SK-N-SH (cell line): ENCODE measurements around the gene PAPLN. TPM values are rescaled to one million over a fixed set of nuclear protein-coding genes. Genes with fewer than 3 reads are reported as not detected.

Experiments
- CTCF ChIA-PET: fragments of 300-600, 350-600 bp; formaldehyde crosslinking; extraction: SDS; loops from one replicate; lab custom pipeline; 2021; lab: Yijun Ruan, JAX
- POLR2A ChIA-PET: fragments of 350-600 bp; sonication (Branson Sonifier 250); formaldehyde crosslinking; extraction: SDS; loops from one replicate; lab custom pipeline; 2020; ENCODE audit warnings: antibody characterized with exemption, inconsistent platforms; lab: Yijun Ruan, JAX
- DNase-seq: peaks from one replicate; pipeline ENCODE4 v3.0.0; 2012
- H2AFZ ChIP-seq: fragments of 200-600 bp; sonication (generic); 2 replicates; pipeline ENCODE4 v1.8.1; 2016; ENCODE audit warnings: antibody characterized with exemption, mild to moderate bottlenecking, low read depth
- H3F3A ChIP-seq: fragments of 200-600 bp; sonication (generic); replicated peaks from 2 replicates; pipeline ENCODE3; 2016; ENCODE audit warnings: antibody characterized with exemption, mild to moderate bottlenecking; ENCODE audit not compliant: insufficient read depth
- H3K27ac ChIP-seq, 2 experiments: fragments of 200-500 bp in 1 of 2; fragments of 200-600 bp in 1 of 2; sonication (Bioruptor generic) in 1 of 2; sonication (generic), shearing (Covaris generic) in 1 of 2; 2 replicates each; pipeline versions ENCODE4 v1.5.1 to v1.6.1; 2014 to 2016; ENCODE audit warnings: low read depth in 2 of 2, inconsistent platforms in 1 of 2, low read length in 1 of 2, mild to moderate bottlenecking in 1 of 2, mixed read lengths in 1 of 2
- H3K27me3 ChIP-seq: fragments of 200-600 bp; sonication (generic), shearing (Covaris generic); 2 replicates; pipeline ENCODE4 v1.6.1; 2016; ENCODE audit warnings: mixed run types; ENCODE audit not compliant: insufficient read depth
- H3K36me3 ChIP-seq, 2 experiments: fragments of 200-500 bp in 1 of 2; fragments of 200-600 bp in 1 of 2; sonication (Bioruptor generic) in 1 of 2; sonication (generic) in 1 of 2; replicated peaks in 1 of 2; 2 replicates each; pipeline versions ENCODE3 to v1.5.1; 2014 to 2016; ENCODE audit warnings: low read length in 1 of 2, mild to moderate bottlenecking in 1 of 2; ENCODE audit not compliant: insufficient read depth in 2 of 2, control insufficient read depth in 1 of 2
- H3K4me1 ChIP-seq, 2 experiments: fragments of 200-500 bp in 1 of 2; fragments of 200-600 bp in 1 of 2; sonication (Bioruptor generic) in 1 of 2; sonication (generic), shearing (Covaris generic) in 1 of 2; 2 replicates each; pipeline versions ENCODE4 v1.5.1 to v1.6.1; 2014 to 2016; ENCODE audit warnings: low read depth in 1 of 2, low read length in 1 of 2, mixed run types in 1 of 2; ENCODE audit not compliant: insufficient read depth in 2 of 2, control insufficient read depth in 1 of 2
- H3K4me2 ChIP-seq: fragments of 200-600 bp; sonication (generic), shearing (Covaris generic); 2 replicates; pipeline ENCODE4 v1.6.1; 2017; ENCODE audit warnings: mixed run types
- H3K4me3 ChIP-seq, 2 experiments: fragments of 200-500 bp in 1 of 2; fragments of 200-600 bp in 1 of 2; sonication (Bioruptor generic) in 1 of 2; sonication (generic), shearing (Covaris generic) in 1 of 2; 2 replicates each; pipeline versions ENCODE4 v1.5.1 to v1.8.1; 2014 to 2016; ENCODE audit warnings: low read depth in 2 of 2, inconsistent platforms in 1 of 2, low read length in 1 of 2, mild to moderate bottlenecking in 1 of 2, mixed read lengths in 1 of 2, moderate library complexity in 1 of 2
- H3K79me2 ChIP-seq: fragments of 200-600 bp; sonication (generic); 2 replicates; pipeline ENCODE4 v1.8.1; 2017; ENCODE audit warnings: mild to moderate bottlenecking; ENCODE audit not compliant: insufficient read depth
- H3K9ac ChIP-seq: fragments of 200-600 bp; sonication (generic); 2 replicates; pipeline ENCODE4 v1.6.1; 2017; ENCODE audit warnings: mixed run types
- H3K9me2 ChIP-seq: fragments of 200-600 bp; sonication (generic); 2 replicates; pipeline ENCODE4 v1.6.1; 2017; ENCODE audit warnings: mixed run types
- H3K9me3 ChIP-seq: fragments of 200-600 bp; sonication (generic); 2 replicates; pipeline ENCODE4 v1.6.1; 2017; ENCODE audit warnings: mixed run types, mild to moderate bottlenecking, moderate library complexity
- H4K20me1 ChIP-seq: fragments of 200-600 bp; sonication (generic); 2 replicates; pipeline ENCODE4 v1.6.1; 2017; ENCODE audit warnings: mild to moderate bottlenecking, mixed run types; ENCODE audit not compliant: insufficient read depth
- FOSL2 ChIP-seq: IDR thresholded peaks from 2 replicates; pipeline ENCODE4 v1.4.0; 2012; ENCODE audit warnings: low read depth, mild to moderate bottlenecking, moderate library complexity, borderline replicate concordance
- FOXJ3 ChIP-seq: sonication (generic); formaldehyde crosslinking; IDR thresholded peaks from 2 replicates; pipeline ENCODE4 v1.5.1; 2020; ENCODE audit warnings: mild to moderate bottlenecking, missing genetic modification reagents
- GATA2 ChIP-seq: sonication (generic); formaldehyde crosslinking; IDR thresholded peaks from 2 replicates; pipeline ENCODE4 v1.5.0; 2020; ENCODE audit warnings: mild to moderate bottlenecking, missing genetic modification reagents
- JUND ChIP-seq: IDR thresholded peaks from 2 replicates; pipeline ENCODE4 v1.4.0; 2012
- MEF2A ChIP-seq: IDR thresholded peaks from 2 replicates; pipeline ENCODE4 v1.4.0; 2012; ENCODE audit warnings: low read depth, borderline replicate concordance
- RAD21 ChIP-seq: IDR thresholded peaks from 2 replicates; pipeline ENCODE4 v1.6.1; 2012; ENCODE audit warnings: mild to moderate bottlenecking, low read length
- RFX5 ChIP-seq: IDR thresholded peaks from 2 replicates; pipeline ENCODE4 v1.6.1; 2012; ENCODE audit warnings: mild to moderate bottlenecking, improper control_type of control experiment, low read length
- SIN3A ChIP-seq: IDR thresholded peaks from 2 replicates; pipeline ENCODE4 v1.6.1; 2012; ENCODE audit warnings: low read depth, mild to moderate bottlenecking, low read length, moderate library complexity, borderline replicate concordance
- TAF1 ChIP-seq: IDR thresholded peaks from 2 replicates; pipeline ENCODE4 v1.6.1; 2012; ENCODE audit warnings: low read depth, mild to moderate bottlenecking, low read length, moderate library complexity, borderline replicate concordance
- TCF12 ChIP-seq: IDR thresholded peaks from 2 replicates; pipeline ENCODE4 v1.4.0; 2012
- WGBS: methylation state at CpG from one replicate; pipeline ENCODE4 v1.1.6; 2017; ENCODE audit warnings: low lambda C conversion rate; 5-methylcytosine and 5-hydroxymethylcytosine counted together
- polyA plus RNA-seq, 3 experiments: library from polyadenylated mRNA; depleted of rRNA; stranded (reverse); fragments of >200 nt; gene quantifications; 2 replicates each; pipeline ENCODE4 v1.2.3, GENCODE V29; 2012
- TF ChIP-seq, protein P1 (sequence below): IDR thresholded peaks from 2 replicates; pipeline ENCODE4 v1.4.0; 2012; ENCODE audit warnings: low read depth
- TF ChIP-seq, protein P2 (sequence below): IDR thresholded peaks from 2 replicates; pipeline ENCODE4; 2012
- TF ChIP-seq, protein P3 (sequence below): IDR thresholded peaks from 2 replicates; pipeline ENCODE4 v1.4.0; 2012; ENCODE audit warnings: low read depth, borderline replicate concordance

The PAPLN gene
- polyA plus RNA-seq, 1 of the 3 experiments (the other 2 are of a cell fraction) = 0.13 TPM

DNA sequence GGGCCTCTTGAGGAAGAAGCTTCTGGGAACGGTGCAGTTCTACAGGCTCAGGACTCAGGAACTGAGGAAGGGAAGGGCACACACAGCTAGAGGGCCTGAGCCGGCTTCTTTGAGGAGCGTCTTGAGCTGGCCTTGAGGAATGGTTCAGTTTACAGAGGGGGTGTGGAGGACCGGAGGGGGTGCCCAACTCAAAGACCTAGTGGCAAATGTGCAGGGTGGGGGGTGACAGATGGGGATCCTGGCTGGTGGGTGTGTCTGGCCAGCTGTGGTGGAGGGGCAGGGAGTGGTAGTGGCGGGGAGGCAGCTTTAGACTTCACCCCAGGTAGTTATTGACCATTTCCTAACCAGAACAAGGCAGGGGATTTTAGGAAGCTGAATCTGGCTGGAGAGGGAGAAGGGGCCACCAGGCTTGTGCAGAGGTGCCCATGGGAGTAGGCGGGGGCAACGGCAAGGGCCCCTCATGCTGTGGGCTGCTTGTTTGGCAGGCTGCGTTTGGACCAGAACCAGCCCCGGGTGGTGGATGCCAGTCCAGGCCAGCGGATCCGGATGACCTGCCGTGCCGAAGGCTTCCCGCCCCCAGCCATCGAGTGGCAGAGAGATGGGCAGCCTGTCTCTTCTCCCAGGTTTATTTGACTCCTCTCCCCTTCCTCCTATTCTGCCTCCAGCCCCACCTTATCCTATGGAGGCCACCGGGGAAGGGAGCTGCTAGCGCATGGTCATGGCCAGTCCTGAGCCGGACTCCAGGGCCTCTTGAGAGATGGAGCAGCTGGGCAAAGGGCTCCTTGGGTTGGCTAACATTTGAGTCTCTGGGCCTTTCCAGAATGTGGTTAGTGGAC lies 27.8 kb downstream of the PAPLN start (continued):
- TF ChIP-seq, protein P1, sequence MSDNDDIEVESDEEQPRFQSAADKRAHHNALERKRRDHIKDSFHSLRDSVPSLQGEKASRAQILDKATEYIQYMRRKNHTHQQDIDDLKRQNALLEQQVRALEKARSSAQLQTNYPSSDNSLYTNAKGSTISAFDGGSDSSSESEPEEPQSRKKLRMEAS = no peak

DNA sequence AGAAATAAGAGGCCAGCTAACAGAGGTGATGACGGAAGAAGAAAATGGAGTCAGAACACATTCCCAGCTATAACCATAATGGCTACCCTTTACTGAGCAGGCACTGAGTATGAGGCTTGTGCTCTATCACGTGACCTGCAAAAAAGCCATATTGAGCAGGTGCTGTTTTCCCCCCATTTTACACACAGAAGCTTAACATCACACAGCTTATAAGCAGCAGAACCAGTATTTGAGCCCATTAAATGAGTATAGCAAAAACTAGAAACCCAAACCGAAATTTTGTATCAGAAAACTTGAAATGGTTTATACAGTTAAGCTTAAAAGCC lies 28.4 kb downstream of the PAPLN start:
- H3K4me2 ChIP-seq = no peak overlapping the region
- no peaks in the 10 kb centered on the region for H3K9me3 ChIP-seq
- no peaks in the 10 kb centered on the region for H3K36me3 ChIP-seq
- no peak overlapping the region for H3K4me3 ChIP-seq
- DNase-seq = no peak
- no peak for TF ChIP-seq TAF1
- TF ChIP-seq, protein P1 = no peak
- TF ChIP-seq SIN3A = no peak
- TF ChIP-seq, protein P2, sequence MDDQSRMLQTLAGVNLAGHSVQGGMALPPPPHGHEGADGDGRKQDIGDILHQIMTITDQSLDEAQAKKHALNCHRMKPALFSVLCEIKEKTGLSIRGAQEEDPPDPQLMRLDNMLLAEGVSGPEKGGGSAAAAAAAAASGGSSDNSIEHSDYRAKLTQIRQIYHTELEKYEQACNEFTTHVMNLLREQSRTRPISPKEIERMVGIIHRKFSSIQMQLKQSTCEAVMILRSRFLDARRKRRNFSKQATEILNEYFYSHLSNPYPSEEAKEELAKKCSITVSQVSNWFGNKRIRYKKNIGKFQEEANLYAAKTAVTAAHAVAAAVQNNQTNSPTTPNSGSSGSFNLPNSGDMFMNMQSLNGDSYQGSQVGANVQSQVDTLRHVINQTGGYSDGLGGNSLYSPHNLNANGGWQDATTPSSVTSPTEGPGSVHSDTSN = no peak
- no peak for TF ChIP-seq JUND
- TF ChIP-seq, protein P3, sequence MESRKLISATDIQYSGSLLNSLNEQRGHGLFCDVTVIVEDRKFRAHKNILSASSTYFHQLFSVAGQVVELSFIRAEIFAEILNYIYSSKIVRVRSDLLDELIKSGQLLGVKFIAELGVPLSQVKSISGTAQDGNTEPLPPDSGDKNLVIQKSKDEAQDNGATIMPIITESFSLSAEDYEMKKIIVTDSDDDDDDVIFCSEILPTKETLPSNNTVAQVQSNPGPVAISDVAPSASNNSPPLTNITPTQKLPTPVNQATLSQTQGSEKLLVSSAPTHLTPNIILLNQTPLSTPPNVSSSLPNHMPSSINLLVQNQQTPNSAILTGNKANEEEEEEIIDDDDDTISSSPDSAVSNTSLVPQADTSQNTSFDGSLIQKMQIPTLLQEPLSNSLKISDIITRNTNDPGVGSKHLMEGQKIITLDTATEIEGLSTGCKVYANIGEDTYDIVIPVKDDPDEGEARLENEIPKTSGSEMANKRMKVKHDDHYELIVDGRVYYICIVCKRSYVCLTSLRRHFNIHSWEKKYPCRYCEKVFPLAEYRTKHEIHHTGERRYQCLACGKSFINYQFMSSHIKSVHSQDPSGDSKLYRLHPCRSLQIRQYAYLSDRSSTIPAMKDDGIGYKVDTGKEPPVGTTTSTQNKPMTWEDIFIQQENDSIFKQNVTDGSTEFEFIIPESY = no peak
- no peak for TF ChIP-seq FOSL2
- no peak for TF ChIP-seq RFX5
- TF ChIP-seq, all 33 proteins: peak for 0
- Histone ChIP-seq H3K27ac (no peak overlapping the region), H2AFZ (no peak overlapping the region), H3K79me2 (no peaks in the 10 kb centered on the region), H3F3A (no peaks in the 10 kb centered on the region), H4K20me1 (no peaks in the 10 kb centered on the region), H3K27me3 (no peaks in the 10 kb centered on the region), H3K9me2 (no peaks in the 10 kb centered on the region), H3K4me1 (peaks cover 0 to 4% of the 10 kb centered on the region in 2 experiments; a peak in 1 of 4 replicates), H3K9ac (no peak overlapping the region)
- WGBS = 91% methylated on average over 3 of the region's 3 CpGs
- ChIA-PET POLR2A (interaction anchor here (0.6 to 0.9 kb wide), 2 partner anchors 10 to 136 kb away, joined by 3 to 7 read pairs; no protein-coding TSS in a partner anchor), CTCF (interaction anchor here (0.8 to 4.2 kb wide), 2 partner anchors 29 to 206 kb away, joined by 3 to 21 read pairs; no protein-coding TSS in a partner anchor)

DNA sequence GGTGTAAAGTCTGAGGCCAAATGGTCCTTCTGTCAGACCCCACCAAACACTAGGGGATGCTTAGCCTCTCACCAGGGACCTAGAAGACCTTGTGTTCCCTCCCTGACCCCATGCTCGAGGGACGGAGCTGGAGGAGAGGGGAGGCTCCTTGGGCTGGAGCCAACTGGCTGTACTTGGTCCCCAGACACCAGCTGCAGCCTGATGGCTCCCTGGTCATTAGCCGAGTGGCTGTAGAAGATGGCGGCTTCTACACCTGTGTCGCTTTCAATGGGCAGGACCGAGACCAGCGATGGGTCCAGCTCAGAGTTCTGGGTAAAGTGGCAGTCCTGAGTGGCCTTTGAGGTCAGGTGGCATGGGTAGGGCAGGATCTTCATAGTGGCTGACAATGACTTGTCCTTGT lies 29.0 kb downstream of the PAPLN start:
- H3K27ac ChIP-seq = no peak overlapping the region
- no peaks in the 10 kb centered on the region for H3K36me3 ChIP-seq
- no peaks in the 10 kb centered on the region for H4K20me1 ChIP-seq
- no peak for TF ChIP-seq JUND
- TF ChIP-seq TCF12 = no peak
- no peak for TF ChIP-seq SIN3A
- TF ChIP-seq RAD21 = no peak
- no peak for TF ChIP-seq FOXJ3 (CRISPR knock-in tag)
- TF ChIP-seq MEF2A = no peak
- TF ChIP-seq RFX5 = no peak
- TF ChIP-seq GATA2 (CRISPR knock-in tag) = no peak
- TF ChIP-seq, all 33 proteins: peak for 0
- no peaks in the 10 kb centered on the region for H3K79me2 ChIP-seq
- H3F3A ChIP-seq = no peaks in the 10 kb centered on the region
- peak; percentile 32 for DNase-seq
- H3K4me1 ChIP-seq = no peaks in the 10 kb centered on the region
- ChIA-PET CTCF (interaction anchor here (0.8 to 4.2 kb wide), 2 partner anchors 29 to 206 kb away, joined by 3 to 21 read pairs; no protein-coding TSS in a partner anchor), POLR2A (interaction anchor here (0.6 to 0.9 kb wide), 2 partner anchors 10 to 135 kb away, joined by 3 to 7 read pairs; no protein-coding TSS in a partner anchor)
- H3K9me2 ChIP-seq = no peaks in the 10 kb centered on the region
- WGBS = 92% methylated on average over 7 of the region's 7 CpGs
- H3K27me3 ChIP-seq = no peaks in the 10 kb centered on the region
- no peak overlapping the region for H2AFZ ChIP-seq
- H3K9me3 ChIP-seq = no peaks in the 10 kb centered on the region
- H3K4me2 ChIP-seq = no peak overlapping the region
- no peak overlapping the region for H3K9ac ChIP-seq
- no peak overlapping the region for H3K4me3 ChIP-seq
